Colonic mucosa (tissue), 4 donors: ENCODE data around the gene BCAS4. TPM values are rescaled to one million over a fixed set of nuclear protein-coding genes. Genes with fewer than 3 reads are reported as not detected.

Experiments used
- DNase-seq: peaks from one replicate; pipeline ENCODE4 v3.0.0-alpha.2; 2020
- H3K27ac ChIP-seq: fragments of 200-600 bp; one replicate; pipeline ENCODE4 v1.8.0; 2021
- H3K27me3 ChIP-seq: fragments of 200-600 bp; one replicate; pipeline ENCODE4 v1.8.0; 2021
- H3K36me3 ChIP-seq: fragments of 200-600 bp; one replicate; pipeline ENCODE4 v1.8.0; 2021
- H3K4me1 ChIP-seq: fragments of 200-600 bp; one replicate; pipeline ENCODE4 v1.8.0; 2021; ENCODE audit warnings: mild to moderate bottlenecking
- H3K4me3 ChIP-seq: fragments of 200-600 bp; one replicate; pipeline ENCODE4 v1.8.0; 2021
- H3K9ac ChIP-seq, 2 donors: one replicate each; pipeline ENCODE4 v1.7.0; 2013; ENCODE audit warnings: control low read depth in 2 of 2, low read depth in 2 of 2, low read length in 2 of 2
- H3K9me3 ChIP-seq: fragments of 200-600 bp; one replicate; pipeline ENCODE4 v1.8.0; 2021
- intact Hi-C: fragments of 100-400 bp; cut with DNase I; formaldehyde crosslinking; loops from one replicate; pipeline ENCODE4 v1.14.1; 2022
- total RNA-seq, 2 donors: library from RNA; stranded (reverse); fragmentation: NEBNext Ultra II Directional in 1 of 2; extraction: Animal tissue kit (Norgen Biotek cat#: 25700) in 1 of 2; gene quantifications; one replicate each; pipeline ENCODE4 v1.2.1, GENCODE V29; 2021
- TF ChIP-seq, protein P1 (sequence below): fragments of 200-600 bp; IDR thresholded peaks from one replicate; pipeline ENCODE4 v1.8.0; 2022; ENCODE audit warnings: antibody characterized with exemption, mild to moderate bottlenecking
- donor health status: healthy.
- donor health status: DM: no; HTN: no; CAD: no.
- donor health status: DM: no; HTN: no; CAD: no.

BCAS4 gene
- total RNA-seq, 2 donors from 2014 or later: 1.1 to 2.7 TPM

- H3K4me3 ChIP-seq: no peak overlapping the region
- no peak for DNase-seq
- H3K4me1 ChIP-seq: peaks cover under 1% of the 10 kb centered on the region
- H3K27me3 ChIP-seq: no peaks in the 10 kb centered on the region
- H3K9ac ChIP-seq: no peak overlapping the region
- TF ChIP-seq, protein P1, sequence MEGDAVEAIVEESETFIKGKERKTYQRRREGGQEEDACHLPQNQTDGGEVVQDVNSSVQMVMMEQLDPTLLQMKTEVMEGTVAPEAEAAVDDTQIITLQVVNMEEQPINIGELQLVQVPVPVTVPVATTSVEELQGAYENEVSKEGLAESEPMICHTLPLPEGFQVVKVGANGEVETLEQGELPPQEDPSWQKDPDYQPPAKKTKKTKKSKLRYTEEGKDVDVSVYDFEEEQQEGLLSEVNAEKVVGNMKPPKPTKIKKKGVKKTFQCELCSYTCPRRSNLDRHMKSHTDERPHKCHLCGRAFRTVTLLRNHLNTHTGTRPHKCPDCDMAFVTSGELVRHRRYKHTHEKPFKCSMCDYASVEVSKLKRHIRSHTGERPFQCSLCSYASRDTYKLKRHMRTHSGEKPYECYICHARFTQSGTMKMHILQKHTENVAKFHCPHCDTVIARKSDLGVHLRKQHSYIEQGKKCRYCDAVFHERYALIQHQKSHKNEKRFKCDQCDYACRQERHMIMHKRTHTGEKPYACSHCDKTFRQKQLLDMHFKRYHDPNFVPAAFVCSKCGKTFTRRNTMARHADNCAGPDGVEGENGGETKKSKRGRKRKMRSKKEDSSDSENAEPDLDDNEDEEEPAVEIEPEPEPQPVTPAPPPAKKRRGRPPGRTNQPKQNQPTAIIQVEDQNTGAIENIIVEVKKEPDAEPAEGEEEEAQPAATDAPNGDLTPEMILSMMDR: no peak
- no peaks in the 10 kb centered on the region for H3K9me3 ChIP-seq
- H3K27ac ChIP-seq: no peak overlapping the region
- H3K36me3 ChIP-seq: no peaks in the 10 kb centered on the region
- intact Hi-C loops: no loop called here
Observed at GRCh38 chr20:50819349-50819748, 24.5 kb downstream of the BCAS4 start.

DNA sequence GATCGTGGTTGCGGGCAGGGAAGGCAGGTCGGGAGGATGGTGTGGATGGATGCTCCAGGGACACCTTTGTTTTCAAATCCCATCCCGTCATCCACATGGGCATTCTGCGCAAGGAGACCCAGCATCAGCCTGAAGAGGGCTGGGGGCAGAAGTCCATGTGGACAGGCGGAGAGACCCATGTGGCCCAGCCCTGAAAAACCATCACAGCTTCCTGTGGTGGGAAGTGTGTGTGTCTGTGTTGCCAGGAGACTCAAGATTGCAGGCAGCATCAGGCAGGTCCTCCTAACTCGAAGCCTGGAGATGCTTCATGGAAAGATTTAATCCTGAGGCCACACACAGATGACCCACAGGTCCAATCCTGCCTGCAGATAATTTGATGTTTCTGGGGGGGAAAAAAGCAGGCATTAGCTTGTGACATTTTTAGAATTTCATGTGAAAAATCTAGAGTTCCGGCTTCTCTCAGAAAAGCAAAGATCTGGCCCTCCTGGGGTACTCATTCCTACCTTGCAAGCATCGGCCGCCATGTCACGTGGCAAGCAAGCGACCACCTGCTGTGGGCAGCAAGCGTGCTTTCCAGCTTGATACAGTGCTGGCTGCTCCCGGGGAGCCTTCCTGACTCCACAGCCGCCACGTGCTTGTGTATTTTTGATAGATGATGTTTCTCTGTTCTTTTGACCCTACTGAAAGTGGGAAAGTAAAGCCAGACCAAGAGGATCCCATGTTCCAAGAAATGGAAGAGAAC, 25.8 kb downstream of the BCAS4 start:
- Histone ChIP-seq H3K4me1 (peaks cover 3% of the 10 kb centered on the region), H3K36me3 (no peaks in the 10 kb centered on the region), H3K9me3 (no peaks in the 10 kb centered on the region), H3K27me3 (no peaks in the 10 kb centered on the region), H3K4me3 (no peak overlapping the region), H3K9ac (no peak overlapping the region), H3K27ac (no peak overlapping the region)
- intact Hi-C loops: no loop called here
- DNase-seq: no peak
- TF ChIP-seq, protein P1: no peak

DNA sequence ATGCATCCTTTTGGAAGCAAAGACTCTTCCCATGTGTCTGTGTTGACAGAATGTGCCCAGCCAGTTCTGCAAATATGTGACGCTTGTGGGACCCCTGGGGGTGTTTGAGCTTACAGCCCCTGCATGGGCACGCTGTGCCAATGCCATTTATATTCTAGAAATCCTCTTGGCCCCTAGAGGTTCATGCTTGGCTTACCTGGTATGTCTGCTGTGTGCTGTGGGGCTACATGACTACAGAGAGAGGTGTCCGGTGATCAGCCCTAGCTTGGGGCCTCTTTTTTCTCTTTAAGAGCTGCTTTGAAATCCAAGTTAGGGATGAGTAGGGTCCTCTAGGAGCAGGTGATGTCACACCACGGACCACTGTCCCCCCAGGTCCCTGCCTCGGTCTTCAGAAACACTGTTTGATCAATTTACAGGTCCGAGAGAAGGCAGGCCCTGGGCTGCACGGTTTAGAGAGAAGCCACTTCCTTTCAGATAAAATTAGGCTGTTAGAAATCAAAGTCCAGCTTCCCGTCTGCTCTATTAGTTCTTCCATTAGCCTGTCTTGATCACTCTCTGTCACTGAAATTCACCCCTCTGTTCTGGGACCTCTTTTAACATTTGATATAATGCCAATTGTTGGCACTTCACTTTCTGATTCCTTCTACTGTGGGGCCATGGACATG, 26.5 kb downstream of the BCAS4 start:
- Histone ChIP-seq H3K36me3 (no peaks in the 10 kb centered on the region), H3K27me3 (no peaks in the 10 kb centered on the region), H3K27ac (no peak overlapping the region), H3K9ac (no peak overlapping the region), H3K9me3 (no peaks in the 10 kb centered on the region), H3K4me3 (no peak overlapping the region), H3K4me1 (peaks cover 3% of the 10 kb centered on the region)
- intact Hi-C loops: no loop called here
- DNase-seq: no peak
- TF ChIP-seq, protein P1: no peak

DNA sequence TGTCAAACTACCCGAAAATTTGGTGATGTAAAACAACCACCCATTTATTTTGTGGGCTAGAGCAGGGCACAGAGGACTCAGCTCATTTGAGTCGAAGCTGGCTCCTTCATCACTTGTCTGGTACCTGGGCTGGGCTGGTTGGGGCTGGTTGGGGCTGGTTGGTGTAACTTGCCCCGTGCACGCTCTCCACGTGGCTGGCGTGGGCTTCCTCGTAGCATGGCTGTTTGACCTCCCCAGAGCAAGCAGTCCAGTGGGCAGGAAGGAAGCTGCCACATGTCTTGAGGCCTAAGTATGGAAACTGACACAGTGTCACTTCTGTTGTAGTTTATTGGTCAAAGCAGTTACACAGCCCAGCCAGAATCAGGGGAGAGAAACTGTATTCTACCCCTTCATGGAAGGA, 27.1 kb downstream of the BCAS4 start:
- Histone ChIP-seq H3K4me3 (no peak overlapping the region), H3K36me3 (no peaks in the 10 kb centered on the region), H3K27me3 (no peaks in the 10 kb centered on the region), H3K4me1 (peaks cover 3% of the 10 kb centered on the region), H3K9me3 (no peaks in the 10 kb centered on the region), H3K27ac (no peak overlapping the region), H3K9ac (no peak overlapping the region)
- no peak for DNase-seq
- TF ChIP-seq, protein P1: no peak
- intact Hi-C loops: no loop called here

DNA sequence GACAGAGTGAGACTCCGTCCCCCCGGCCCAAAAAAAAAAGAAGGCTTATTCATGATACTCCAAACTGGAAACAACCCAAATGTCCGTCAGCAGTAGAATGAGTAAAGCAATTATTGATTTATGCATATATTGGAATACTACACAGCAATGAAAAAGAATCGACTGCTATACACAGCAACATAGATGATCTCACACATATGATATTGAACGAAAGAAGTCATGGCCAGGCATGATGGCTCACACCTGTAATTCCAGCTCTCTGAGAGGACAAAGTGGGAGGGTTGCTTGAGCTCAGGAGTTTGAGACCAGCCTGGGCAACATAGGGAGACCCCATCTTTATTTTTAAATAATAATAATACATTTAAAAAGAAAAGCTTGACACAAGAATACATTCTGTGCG, 28.5 kb downstream of the BCAS4 start:
- Histone ChIP-seq H3K4me1 (peaks cover 3% of the 10 kb centered on the region), H3K27me3 (no peaks in the 10 kb centered on the region), H3K36me3 (no peaks in the 10 kb centered on the region), H3K27ac (no peak overlapping the region), H3K4me3 (no peak overlapping the region), H3K9ac (no peak overlapping the region), H3K9me3 (no peaks in the 10 kb centered on the region)
- TF ChIP-seq, protein P1: no peak
- intact Hi-C loops: no loop called here
- DNase-seq: no peak
